Activated CD8-positive, alpha-beta T cell treated with anti-CD3 and anti-CD28 coated beads, Interleukin-2, amount 10 ng/mL, durations not matched to agents 7 days and 5 days (primary cell): ENCODE results near the gene EXOC6B. TPM values are rescaled to one million over a fixed set of nuclear protein-coding genes. Genes with fewer than 3 reads are reported as not detected.

Experiments used
- ATAC-seq: fragments of 150-1000 bp; cut with Tn5 transposase; one replicate; pipeline ENCODE4 v1.10.0; 2021; ENCODE audit warnings: moderate library complexity
- CTCF ChIA-PET: fragments of 350-600 bp; sonication (Branson Sonifier 250); formaldehyde crosslinking; loops from one replicate; lab custom pipeline; 2021; ENCODE audit warnings: antibody characterized with exemption; lab: Charles Lee
- POLR2A ChIA-PET: fragments of 350-600 bp; sonication (Branson Sonifier 250); formaldehyde crosslinking; loops from one replicate; lab custom pipeline; 2021; ENCODE audit warnings: antibody characterized with exemption; lab: Charles Lee
- DNase-seq: peaks from one replicate; pipeline ENCODE4 v3.0.0-alpha.2; 2020
- H3K27ac Mint-ChIP-seq: one replicate; pipeline ENCODE4 v1.8.0; 2021; ENCODE audit warnings: mild to moderate bottlenecking, mixed read lengths
- H3K27me3 Mint-ChIP-seq: one replicate; pipeline ENCODE4 v1.8.0; 2021; ENCODE audit warnings: low read depth, mixed read lengths
- H3K36me3 Mint-ChIP-seq: one replicate; pipeline ENCODE4 v1.8.0; 2021; ENCODE audit warnings: low read depth, mixed read lengths
- H3K4me1 Mint-ChIP-seq: one replicate; pipeline ENCODE4 v1.8.0; 2021; ENCODE audit warnings: low read depth, mixed read lengths
- H3K4me3 Mint-ChIP-seq: one replicate; pipeline ENCODE4 v1.8.0; 2021; ENCODE audit warnings: mild to moderate bottlenecking, mixed read lengths
- H3K9me3 Mint-ChIP-seq: one replicate; pipeline ENCODE4 v1.8.0; 2022; ENCODE audit warnings: mixed read lengths; ENCODE audit not compliant: insufficient read depth
- total RNA-seq, 2 experiments: library from RNA; stranded (reverse); gene quantifications; one replicate each; pipeline ENCODE4 v1.2.3, GENCODE V29; 2021

Gene EXOC6B
- total RNA-seq, 2 experiments from 2014 or later = 17.8 to 18.8 TPM

- DNase-seq = no peak
- Mint-ChIP-seq H3K27me3 (no peaks in the 10 kb centered on the region), H3K4me3 (no peak overlapping the region), H3K27ac (no peak overlapping the region), H3K4me1 (no peaks in the 10 kb centered on the region), H3K9me3 (no peaks in the 10 kb centered on the region), H3K36me3 (no peaks in the 10 kb centered on the region)
- POLR2A ChIA-PET = no interaction called here
- no peak for ATAC-seq
- CTCF ChIA-PET = no interaction called here
Observed at GRCh38 chr2:72361521-72361920, 464.3 kb downstream of the EXOC6B start.

DNA sequence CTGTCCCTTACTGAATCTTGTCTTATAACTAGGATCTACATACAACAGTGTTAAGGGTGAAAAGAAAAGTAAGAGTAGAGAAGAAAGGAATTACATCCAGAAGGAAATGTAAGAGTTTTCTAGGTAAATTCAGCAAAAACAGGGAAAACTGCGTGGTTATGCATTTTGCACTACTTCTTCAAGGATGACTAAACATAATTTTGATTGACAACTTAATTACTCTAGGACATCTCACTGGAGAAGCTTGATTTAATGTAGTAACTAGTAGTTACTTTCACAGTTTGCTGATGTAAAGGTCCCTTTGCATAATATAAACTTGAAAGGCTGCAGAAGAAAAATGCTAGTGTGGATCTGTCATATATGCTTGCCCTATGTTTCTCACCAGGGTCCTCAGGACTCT, 464.8 kb downstream of the EXOC6B start:
- DNase-seq = no peak
- no peaks in the 10 kb centered on the region for H3K27me3 Mint-ChIP-seq
- no peak overlapping the region for H3K27ac Mint-ChIP-seq
- no peaks in the 10 kb centered on the region for H3K9me3 Mint-ChIP-seq
- ChIA-PET CTCF (no interaction called here), POLR2A (no interaction called here)
- H3K4me1 Mint-ChIP-seq = no peaks in the 10 kb centered on the region
- no peaks in the 10 kb centered on the region for H3K36me3 Mint-ChIP-seq
- no peak overlapping the region for H3K4me3 Mint-ChIP-seq
- no peak for ATAC-seq

GRCh38 chr2:72350852-72351251, 475.0 kb downstream of the EXOC6B start:
- POLR2A ChIA-PET = no interaction called here
- Mint-ChIP-seq H3K4me1 (no peaks in the 10 kb centered on the region), H3K27ac (no peak overlapping the region), H3K36me3 (no peaks in the 10 kb centered on the region), H3K4me3 (no peak overlapping the region), H3K9me3 (peaks cover 8% of the 10 kb centered on the region), H3K27me3 (no peaks in the 10 kb centered on the region)
- ATAC-seq (no peak), DNase-seq (no peak)
- CTCF ChIA-PET = no interaction called here

DNA sequence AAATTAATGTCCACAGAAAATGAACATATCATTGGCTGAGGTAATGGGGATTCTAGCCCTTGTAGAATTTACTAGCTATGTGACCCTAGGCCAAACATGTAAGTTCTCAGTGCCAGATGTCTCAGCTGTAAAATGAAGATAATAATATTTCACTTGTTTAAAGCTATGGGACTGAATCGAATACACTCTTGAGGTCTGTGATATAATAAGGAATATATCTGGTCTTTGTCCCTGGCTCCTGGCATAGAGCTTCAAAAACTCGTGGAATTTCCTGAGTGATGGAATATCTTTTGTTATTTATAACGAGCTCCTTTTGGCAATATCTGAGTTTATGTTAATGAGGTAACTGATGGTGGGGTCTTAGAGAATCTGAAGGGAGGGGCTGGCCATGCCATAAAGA, 476.8 kb downstream of the EXOC6B start:
- ATAC-seq (no peak), DNase-seq (no peak)
- ChIA-PET POLR2A (no interaction called here), CTCF (no interaction called here)
- Mint-ChIP-seq H3K4me3 (no peak overlapping the region), H3K9me3 (peaks cover 7% of the 10 kb centered on the region), H3K27ac (no peak overlapping the region), H3K36me3 (no peaks in the 10 kb centered on the region), H3K27me3 (no peaks in the 10 kb centered on the region), H3K4me1 (no peaks in the 10 kb centered on the region)

GRCh38 chr2:72347081-72347480, 478.8 kb downstream of the EXOC6B start:
- ATAC-seq = no peak
- Mint-ChIP-seq H3K27me3 (no peaks in the 10 kb centered on the region), H3K27ac (no peak overlapping the region), H3K9me3 (peaks cover 4% of the 10 kb centered on the region), H3K4me3 (no peak overlapping the region), H3K4me1 (no peaks in the 10 kb centered on the region), H3K36me3 (no peaks in the 10 kb centered on the region)
- CTCF ChIA-PET = no interaction called here
- DNase-seq = no peak
- POLR2A ChIA-PET = no interaction called here

DNA sequence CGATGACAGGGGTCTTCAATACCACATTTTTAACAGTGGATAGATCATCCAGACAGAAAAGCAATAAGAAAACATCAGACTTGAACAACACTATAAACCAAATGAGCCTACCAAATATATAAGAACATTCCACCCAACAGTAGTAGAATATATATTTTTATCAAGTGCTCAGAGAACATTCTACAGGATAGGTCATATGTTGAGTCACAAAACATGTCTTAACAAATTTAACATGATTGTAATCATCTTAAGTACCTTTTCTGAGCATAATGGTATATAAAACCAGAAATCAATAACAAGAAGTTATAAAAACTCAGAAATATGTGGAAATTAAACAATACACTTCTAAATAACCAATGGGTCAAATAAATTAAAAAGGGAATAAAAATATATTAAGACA, 484.2 kb downstream of the EXOC6B start:
- Mint-ChIP-seq H3K9me3 (no peaks in the 10 kb centered on the region), H3K4me3 (no peak overlapping the region), H3K4me1 (no peaks in the 10 kb centered on the region), H3K36me3 (no peaks in the 10 kb centered on the region), H3K27me3 (no peaks in the 10 kb centered on the region), H3K27ac (no peak overlapping the region)
- DNase-seq (no peak), ATAC-seq (no peak)
- CTCF ChIA-PET = no interaction called here
- POLR2A ChIA-PET = no interaction called here

DNA sequence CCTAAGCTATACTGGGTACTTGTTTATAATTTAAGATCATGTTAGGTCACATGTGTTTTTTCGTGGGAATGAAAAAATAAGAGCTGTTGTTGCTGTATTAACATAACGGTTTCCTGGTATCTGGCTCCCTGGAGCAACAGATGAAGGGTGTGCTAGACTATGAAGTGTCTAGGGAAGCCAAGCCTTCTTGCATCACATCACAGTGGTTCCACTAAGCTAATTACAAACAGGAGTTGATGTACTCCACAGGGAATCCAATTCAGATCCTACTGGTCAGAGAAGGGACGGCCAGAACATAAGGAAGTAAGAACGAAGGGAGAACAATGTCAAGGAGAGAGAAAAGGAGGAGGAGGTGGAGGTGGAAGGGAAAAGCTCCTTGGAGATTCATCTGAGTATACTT, 485.2 kb downstream of the EXOC6B start:
- CTCF ChIA-PET = no interaction called here
- no peaks in the 10 kb centered on the region for H3K9me3 Mint-ChIP-seq

DNA sequence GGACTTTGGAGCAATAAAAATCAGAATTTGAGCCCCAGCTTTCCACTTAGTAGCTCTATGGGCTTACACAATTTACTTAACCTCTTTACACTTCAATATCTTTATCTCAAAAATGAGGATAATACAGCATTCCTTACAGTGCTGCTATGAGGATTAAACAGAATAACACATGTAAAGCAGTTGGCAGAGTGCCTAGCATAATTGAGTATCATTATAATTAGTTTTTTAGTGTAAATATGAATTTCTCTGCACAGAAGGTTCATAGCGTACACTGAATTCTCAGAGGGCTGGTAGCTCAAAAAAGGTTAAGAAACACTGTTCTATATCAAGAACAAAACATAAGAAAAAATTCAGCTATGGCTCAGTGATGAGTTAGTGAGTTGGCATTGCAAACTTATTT, 487.8 kb downstream of the EXOC6B start:
- Mint-ChIP-seq H3K4me3 (no peak overlapping the region), H3K27ac (no peak overlapping the region), H3K36me3 (no peaks in the 10 kb centered on the region), H3K27me3 (no peaks in the 10 kb centered on the region), H3K4me1 (no peaks in the 10 kb centered on the region), H3K9me3 (no peaks in the 10 kb centered on the region)
- ATAC-seq (no peak), DNase-seq (no peak)
- ChIA-PET POLR2A (interaction anchor here (0.5 kb wide), 1 partner anchor 161 kb away, joined by 3 read pairs; no protein-coding TSS in a partner anchor), CTCF (interaction anchor here (0.6 to 1.2 kb wide), 2 partner anchors 12 to 213 kb away, joined by 3 read pairs; no protein-coding TSS in a partner anchor)

More for the DNA sequence above, 485.2 kb downstream of the EXOC6B start:
- POLR2A ChIA-PET = no interaction called here
- ATAC-seq (no peak), DNase-seq (no peak)
- Mint-ChIP-seq H3K4me3 (no peak overlapping the region), H3K36me3 (no peaks in the 10 kb centered on the region), H3K27ac (no peak overlapping the region), H3K27me3 (no peaks in the 10 kb centered on the region), H3K4me1 (no peaks in the 10 kb centered on the region)

GRCh38 chr2:72332720-72333119, 493.1 kb downstream of the EXOC6B start:
- Mint-ChIP-seq H3K27ac (no peak overlapping the region), H3K4me3 (no peak overlapping the region), H3K9me3 (no peaks in the 10 kb centered on the region), H3K36me3 (no peaks in the 10 kb centered on the region), H3K27me3 (no peaks in the 10 kb centered on the region), H3K4me1 (no peaks in the 10 kb centered on the region)
- ATAC-seq = no peak
- ChIA-PET POLR2A (no interaction called here), CTCF (no interaction called here)
- DNase-seq = no peak

GRCh38 chr2:72330652-72331051, 495.2 kb downstream of the EXOC6B start:
- Mint-ChIP-seq H3K4me3 (no peak overlapping the region), H3K4me1 (no peaks in the 10 kb centered on the region), H3K27ac (no peak overlapping the region), H3K9me3 (no peaks in the 10 kb centered on the region), H3K36me3 (no peaks in the 10 kb centered on the region), H3K27me3 (no peaks in the 10 kb centered on the region)
- POLR2A ChIA-PET = no interaction called here
- ATAC-seq (no peak), DNase-seq (no peak)
- CTCF ChIA-PET = no interaction called here

DNA sequence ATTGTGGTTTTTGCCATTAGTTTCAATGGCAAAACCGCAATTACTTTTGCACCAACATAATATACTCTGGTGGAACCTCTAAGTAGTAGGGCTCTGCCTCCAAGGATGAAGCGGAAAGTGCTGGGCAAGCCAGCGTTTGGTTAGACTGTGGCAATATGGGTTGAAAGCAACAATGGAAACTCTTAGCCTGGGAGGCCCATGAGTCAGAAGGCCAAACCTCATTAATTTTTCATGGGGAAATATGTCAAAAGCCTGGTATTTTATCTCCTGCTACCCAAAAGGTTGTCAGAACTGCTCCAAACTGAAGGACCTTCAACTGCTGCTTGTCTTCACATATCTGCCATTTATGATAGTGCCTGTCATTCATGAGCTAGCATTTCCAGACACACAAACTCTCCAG, 499.1 kb downstream of the EXOC6B start:
- ChIA-PET POLR2A (no interaction called here), CTCF (interaction anchor here (1.1 kb wide), 1 partner anchor 34 kb away, joined by 4 read pairs; no protein-coding TSS in a partner anchor)
- H3K27ac Mint-ChIP-seq = no peak overlapping the region
- ATAC-seq (no peak), DNase-seq (no peak)
- H3K27me3 Mint-ChIP-seq = no peaks in the 10 kb centered on the region
- H3K9me3 Mint-ChIP-seq = no peaks in the 10 kb centered on the region
- no peaks in the 10 kb centered on the region for H3K36me3 Mint-ChIP-seq
- no peak overlapping the region for H3K4me3 Mint-ChIP-seq
- H3K4me1 Mint-ChIP-seq = no peaks in the 10 kb centered on the region

GRCh38 chr2:72325592-72326422, 500.0 kb downstream of the EXOC6B start:
- H3K4me1 Mint-ChIP-seq = no peaks in the 10 kb centered on the region
- no peaks in the 10 kb centered on the region for H3K36me3 Mint-ChIP-seq
- no peaks in the 10 kb centered on the region for H3K27me3 Mint-ChIP-seq
- H3K9me3 Mint-ChIP-seq = no peaks in the 10 kb centered on the region
- POLR2A ChIA-PET = no interaction called here
- ATAC-seq = no peak
- DNase-seq = peak; percentile 22
- H3K27ac Mint-ChIP-seq = no peak overlapping the region
- CTCF ChIA-PET = interaction anchor here (1.0 to 1.2 kb wide), 3 partner anchors 9 to 12 kb away, joined by 3 to 5 read pairs (median 3); no protein-coding TSS in a partner anchor
- no peak overlapping the region for H3K4me3 Mint-ChIP-seq
